HG02623 (cell line): ENCODE data around the gene DUSP22.
A peak's percentile ranks its signal among the peaks of the same experiment; 100 is the strongest.

ENCODE experiments used
- ATAC-seq: cut with Tn5 transposase; IDR thresholded peaks from one replicate; pipeline ENCODE4 v1.9.1; 2021; ENCODE audit warnings: moderate library complexity; ENCODE audit not compliant: unreplicated experiment

DUSP22 gene

DNA sequence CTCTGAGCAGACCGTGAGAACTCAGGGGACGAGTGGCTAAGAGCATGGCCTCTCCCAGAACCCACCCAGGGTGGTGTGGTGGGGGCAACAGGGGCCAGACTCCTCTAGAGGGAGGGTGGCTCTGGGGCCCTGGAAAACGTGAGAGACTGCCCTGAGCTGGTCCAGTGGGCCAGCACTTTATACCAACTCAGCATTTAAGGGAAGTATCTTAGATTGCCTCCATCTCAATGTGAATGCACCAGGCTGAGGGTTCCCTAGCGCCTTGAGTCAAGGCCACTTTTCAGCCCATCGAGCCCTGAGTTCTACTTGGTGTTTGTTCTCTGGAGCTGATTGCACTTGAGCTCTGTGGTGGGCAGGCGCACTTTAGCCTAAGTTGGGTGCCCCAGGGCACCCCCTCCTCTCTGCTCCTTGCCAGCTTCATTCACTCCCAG is 57.2 kb downstream of the DUSP22 start:
- no peak for ATAC-seq

DNA sequence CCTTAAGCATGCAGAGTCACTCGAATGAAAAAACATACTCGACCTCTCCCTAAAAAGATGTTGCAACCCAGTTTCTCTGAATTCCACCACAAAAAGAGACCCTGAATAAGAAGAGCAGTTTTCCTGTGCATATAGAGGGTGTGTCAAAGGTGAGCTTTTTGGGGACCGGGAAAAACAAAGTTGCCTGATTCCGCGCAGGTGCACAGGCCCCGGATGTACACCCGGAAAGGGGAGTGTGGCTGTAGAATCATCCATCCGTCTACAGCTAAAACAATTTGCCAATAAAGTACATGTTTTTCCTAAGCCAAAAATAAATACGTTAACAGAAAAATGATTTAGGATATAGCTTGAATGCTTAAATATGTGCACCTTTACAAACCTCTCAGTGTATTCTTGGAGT is 58.1 kb downstream of the DUSP22 start:
- no peak for ATAC-seq

DNA sequence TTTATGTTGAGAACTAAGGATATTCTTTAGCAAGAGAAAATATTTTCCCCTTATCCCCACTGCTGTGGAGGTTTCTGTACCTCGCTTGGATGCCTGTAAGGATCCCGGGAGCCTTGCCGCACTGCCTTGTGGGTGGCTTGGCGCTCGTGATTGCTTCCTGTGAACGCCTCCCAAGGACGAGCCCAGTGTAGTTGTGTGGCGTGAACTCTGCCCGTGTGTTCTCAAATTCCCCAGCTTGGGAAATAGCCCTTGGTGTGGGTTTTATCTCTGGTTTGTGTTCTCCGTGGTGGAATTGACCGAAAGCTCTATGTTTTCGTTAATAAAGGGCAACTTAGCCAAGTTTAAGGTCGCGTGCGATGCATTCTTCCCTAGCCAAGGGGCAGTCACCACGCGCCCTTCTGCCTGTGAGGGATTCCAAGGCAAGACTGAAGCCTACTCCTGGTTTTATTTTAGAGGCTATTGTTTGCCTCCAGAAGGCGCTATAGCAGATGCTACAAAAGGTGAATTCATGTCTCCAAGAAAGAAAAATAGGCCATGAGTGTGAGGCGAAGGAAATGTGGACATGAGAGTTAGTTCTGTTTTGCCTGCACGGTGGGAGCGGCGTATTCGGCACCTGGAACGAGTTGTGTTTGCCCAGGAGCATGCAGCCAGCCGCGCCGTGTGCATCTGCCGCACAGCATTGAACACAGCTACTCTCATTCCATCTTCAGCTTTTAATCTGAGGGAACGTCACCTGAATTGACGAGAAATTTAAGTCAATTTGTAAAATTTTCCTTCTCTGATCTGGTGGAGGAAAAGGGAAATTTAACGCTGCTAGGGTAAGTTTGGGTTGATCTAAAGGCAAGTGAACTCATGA is 59.0 kb downstream of the DUSP22 start:
- ATAC-seq, result no peak

DNA sequence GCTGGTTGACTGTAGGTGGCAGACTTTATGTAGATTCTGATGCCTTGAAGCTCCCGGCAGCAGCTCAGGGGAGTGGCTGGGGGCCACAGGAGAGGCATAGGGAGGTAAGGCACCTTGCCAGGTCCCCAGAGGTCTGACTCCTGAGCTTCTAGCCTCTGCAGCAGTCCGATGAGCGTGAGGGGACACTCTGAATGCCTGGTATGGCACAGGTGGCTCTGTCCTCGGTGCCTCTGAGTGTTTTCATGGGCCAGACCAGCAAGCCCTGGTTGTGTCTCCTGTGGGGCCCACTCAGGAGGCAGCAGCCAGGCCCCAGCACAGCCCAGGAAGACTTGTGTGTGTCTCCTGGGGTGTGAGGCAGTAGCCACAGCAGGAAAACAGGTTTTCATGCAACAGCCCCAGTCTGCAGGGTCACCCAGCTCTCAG is 59.6 kb downstream of the DUSP22 start:
- no peak for ATAC-seq

DNA sequence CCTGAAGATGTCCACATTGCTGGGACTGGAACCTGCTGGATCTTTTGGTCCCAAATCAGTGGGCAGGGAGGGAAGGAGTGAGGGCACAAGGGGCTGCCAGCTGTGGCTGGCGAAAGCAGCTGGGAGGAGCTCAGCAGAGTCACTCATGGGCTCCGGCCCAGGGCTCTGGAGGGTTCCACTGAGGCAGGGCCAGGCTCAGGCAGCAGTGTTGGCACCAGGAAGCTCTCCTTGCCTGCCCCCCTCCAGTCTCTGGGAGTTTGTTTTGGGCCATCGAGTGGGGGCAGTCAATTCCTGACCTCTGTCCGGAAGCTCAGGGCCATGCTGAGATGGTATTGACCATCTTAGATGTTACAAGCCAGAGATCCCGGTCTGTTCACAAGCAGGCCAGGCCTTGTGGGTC is 60.2 kb downstream of the DUSP22 start:
- ATAC-seq, result no peak

DNA sequence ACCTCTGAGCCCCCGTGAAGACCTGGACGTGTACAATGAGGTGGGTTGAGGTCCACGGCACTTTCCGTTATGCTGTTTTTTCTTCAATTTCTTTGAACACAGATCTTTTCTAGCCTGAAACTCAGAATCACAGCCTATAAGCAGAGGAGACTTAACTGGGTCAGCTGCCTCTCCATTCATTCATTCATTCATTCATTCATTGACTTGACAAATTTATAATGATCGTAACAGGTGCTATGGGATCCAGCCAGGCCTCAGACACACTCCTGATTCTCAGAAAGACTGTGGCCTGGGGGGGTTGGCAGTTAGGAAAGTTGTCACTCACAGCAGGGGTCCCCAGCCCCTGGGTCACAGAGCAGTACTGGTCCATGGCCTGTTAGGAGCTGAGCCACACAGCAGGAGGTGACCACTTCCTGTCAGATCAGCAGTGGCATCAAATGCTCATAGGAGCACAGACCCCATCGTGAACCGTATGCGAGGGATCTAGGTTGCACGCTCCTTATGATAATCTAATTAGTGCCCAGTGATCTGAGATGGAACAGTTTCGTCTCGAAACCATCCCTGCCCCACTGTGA is 60.7 kb downstream of the DUSP22 start:
- no peak for ATAC-seq

DNA sequence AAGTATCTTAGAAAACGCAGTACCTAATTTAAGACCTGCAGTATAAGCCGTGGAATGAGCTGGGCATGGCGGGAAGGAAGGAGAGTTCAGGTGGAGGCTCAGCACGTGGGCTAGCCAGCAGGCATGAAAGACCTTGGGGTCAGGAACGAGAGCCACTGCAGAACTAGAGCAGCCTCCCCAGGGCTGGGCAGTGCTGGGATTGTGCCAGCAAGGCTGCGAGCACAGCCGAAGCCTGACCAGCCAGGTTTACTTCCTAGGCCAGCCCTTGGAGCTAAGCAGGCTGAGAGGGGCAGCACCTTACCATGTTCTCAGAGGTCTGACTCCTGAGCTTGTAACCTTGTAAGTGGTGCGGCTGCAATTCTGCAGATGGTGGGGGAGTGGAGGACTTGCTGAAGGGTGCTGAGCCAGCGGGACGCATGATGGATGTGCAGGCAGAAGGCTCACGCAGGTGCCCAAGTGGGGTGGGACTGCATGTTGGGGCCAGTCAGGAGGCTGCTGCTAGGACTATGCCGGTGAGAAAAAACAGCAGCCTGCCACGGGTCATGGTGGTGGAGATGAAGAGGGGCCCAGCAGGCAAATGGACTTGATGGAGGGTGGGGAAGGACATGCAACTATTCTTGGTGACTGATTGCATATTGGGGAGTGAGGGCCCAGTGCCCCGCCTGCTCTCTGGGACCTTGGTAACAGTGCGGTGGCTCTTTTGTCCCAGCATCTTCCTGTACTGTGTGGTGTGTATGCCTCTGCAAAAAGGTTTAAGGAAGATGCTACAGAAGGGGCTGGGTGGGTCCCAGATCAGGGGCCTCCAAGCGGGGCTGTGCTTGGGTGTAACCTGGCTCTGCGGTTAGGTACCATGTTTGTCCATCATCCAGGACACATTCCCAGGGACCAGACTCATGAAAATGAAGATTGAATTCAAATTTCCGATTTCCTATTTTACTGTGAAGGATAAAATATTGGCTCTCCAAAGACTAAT is 61.6 kb downstream of the DUSP22 start:
- no peak for ATAC-seq

DNA sequence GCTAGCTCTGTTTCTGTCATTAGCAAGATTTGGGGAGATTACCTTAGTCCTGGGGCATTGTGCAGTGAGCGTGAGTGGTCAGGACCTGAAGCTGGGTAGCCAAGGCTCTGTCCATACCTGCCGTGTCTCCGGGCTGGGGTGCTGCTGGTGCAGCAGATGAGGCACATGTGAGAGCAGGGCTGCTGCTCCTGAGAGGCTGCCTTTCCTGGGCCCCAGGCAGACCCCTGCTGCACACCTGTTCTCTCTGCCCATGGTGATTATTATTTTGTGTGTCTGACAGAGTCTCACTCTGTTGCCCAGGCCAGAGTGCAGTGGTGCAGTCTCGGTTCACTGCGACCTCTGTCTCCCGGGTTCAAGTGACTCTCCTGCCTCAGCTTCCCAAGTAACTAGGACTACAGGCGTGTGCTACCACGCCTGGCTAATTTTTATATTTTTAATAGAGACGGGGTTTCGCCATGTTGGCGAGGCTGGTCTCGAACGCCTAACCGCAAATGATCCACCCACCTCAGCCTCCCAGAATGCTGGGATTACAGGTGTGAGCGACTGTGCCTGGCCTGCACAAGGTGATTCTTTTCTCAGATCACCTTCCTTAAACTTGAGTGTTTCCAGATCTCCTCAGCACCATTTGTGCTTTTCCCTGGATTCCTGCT is 62.5 kb downstream of the DUSP22 start:
- no peak for ATAC-seq

DNA sequence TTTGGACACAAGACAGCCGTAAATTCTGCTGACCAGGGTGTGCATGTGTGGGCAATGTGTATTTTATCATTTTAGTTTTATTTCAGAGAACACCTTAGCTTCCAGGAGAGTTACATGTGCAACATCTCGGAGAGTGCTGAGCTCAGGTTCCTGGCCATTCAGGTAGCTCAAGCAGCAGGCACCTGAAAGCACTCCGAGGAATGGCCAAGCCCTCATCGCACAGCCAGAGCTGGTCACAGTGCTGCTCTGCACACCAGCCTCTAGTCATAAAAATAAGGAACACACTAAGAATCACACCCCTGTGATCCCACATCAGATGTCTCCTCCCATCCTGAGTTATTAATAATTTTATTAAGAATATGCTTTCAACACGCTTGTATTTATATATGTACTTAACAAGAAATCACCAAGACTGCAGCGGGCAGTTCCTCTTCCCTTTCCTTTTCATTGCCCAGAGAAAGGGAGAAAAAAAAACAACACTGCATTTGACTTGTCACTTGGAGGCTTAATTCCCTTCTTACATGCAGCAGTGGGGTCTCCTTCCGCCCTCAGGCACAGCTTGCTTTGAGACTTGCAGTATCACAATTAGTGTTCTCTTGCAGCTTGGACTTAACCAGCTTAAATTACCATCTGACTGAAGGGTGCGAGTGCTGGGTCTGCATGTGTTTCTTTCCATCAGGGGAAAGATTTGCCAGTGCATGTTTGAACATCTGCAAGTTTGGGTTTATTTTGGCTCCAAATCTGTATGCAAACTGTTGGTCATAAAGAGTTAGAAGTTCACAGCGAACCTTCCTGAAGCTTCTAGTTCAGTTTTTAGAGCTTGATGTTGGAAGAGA is 63.3 kb downstream of the DUSP22 start:
- no peak for ATAC-seq

DNA sequence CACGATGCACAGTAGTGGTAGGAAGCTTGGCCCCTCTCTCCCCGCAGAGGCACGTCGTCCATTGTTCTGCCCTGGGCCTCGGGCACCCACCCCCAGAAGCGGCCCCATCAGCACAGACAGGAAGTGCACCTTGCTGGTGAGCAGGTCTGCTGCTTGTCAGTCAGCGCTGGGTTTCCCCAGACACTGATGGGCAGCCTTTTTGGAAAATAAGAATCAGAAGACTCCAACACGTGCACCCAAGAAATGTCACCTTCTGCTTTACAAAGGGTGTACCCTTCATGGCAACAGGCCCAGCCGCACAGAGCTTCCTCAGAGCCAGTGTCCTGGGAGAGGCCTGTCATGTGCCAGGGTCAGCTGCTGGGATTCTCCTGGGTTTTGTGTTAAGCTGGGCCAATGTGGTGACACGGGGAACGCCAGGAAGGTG is 64.6 kb downstream of the DUSP22 start:
- peak; percentile 44 for ATAC-seq

DNA sequence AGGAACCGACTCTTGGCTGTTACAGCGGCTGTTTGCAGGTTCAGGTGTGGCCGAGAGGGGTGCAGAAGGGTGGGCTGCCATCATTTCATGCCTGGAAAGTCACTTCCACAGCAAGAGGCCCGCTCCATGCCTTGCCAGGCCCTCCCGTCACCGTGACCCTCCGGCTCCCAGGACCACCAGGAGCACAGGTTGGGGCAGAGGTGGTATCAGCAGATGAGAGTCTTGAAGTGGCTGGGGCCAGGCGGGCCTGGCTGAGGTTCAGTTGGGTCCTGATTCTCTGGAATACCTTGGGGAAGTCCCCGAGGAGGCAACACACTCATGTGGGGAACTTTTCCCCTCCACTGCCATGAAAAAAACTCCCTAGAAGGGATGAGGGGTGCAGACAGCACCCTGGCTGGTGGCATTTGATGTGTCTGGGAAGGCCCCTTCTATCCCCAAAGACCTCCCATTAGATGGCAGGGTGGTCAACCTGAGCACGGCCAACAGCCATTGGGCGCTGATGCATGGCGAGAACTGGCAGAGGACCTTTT is 65.0 kb downstream of the DUSP22 start:
- no peak for ATAC-seq

DNA sequence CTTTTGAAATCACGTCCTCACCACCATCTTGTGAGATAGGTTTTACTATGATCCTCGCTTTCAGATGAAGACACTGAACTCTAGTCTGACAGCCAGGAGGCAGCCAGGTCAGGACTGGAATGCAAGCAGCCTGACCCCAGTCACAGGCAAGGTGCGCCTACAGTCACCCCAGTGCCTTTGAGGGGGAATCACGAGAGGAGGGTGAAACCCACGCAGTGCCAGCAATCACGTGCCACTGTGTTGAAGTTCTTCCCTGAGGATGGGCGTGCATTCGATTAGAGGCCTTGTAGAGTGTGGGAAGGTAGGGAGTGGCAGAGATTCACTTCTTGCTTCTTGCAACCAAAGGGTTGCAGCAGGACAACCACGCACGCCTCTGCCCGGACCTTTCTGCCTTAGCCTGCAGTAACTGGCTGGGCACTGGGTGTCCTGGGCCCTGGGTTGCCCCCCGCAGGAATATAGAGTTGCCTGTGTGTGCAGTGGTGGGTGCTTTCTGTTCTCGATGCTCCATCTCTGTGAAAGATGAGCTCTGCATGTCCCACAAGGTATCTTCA is 65.6 kb downstream of the DUSP22 start:
- no peak for ATAC-seq

DNA sequence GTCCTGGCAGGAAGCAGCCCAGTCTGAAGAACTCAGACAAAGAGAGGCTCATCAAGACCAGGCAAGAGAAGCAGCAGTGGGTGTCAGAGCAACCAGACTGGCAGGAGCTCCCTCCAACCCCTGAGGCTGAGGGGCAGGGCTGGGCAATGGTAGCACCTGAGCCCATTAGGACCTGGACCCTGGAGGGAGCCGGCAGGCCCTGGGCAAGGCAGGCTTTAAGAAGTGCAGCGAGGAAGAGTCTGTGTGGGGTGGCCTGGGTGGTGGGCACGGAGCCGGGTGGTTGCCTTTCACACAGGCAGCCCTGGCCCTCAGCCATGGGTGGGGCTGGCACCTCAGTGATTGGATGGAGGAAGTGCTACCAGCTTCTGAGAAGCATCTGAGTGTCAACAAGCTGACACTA is 66.1 kb downstream of the DUSP22 start:
- ATAC-seq, result no peak

DNA sequence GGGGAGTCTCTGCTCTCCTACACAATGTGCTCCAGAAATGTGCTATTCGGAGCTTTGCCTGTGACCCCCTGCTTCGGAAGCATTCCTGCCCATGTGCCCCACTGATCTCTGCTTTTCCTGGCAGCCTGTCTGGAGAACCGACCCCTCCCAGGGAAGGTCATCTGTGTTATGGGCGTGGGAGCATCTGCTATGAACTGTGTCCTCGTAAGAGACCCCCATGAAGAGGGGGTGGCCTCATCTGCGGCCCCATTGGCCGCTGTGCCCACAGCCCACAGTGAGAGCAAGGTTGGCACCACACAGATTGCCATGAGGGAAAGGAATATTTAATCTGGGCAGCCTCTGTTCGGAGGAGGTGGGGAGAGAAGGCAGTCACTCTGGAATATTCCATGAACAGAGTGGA is 66.6 kb downstream of the DUSP22 start:
- no peak for ATAC-seq

DNA sequence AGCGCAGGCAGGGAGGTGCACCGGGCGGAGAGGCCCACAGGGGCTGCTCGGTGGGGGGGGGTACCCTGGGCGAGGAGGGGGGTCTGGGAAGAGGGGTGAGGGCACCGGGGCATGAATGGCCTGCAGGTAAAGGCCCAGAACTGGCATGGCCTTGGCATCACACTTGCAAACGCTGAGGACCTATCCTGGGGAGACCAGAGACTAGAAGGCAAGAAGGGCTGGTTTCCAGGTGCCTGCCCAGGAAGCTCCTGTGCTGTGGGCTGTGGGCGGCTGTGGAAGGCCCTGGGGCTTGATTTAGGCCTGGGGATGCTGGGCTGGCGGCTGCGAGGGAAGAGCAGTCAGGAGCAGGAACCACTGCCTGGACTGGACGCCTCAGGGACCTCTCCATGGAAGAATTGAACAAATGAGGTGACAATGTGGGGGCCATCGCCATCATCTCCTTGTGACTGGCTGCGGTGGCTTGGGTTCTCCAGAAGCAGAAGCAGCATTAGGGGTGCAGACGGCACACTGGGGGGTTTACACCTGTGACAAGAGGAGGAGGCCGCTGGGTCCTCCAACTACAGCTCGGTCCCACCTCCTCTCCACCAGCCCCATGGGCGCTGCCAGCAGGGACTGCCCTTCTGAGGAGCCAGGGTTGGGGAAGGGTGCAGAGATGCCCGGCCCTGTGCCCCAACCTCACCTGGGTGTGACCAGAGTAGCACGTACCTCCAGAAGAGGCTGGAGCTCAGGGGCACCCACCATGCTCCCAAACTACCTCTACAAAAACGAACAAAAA is 67.2 kb downstream of the DUSP22 start:
- no peak for ATAC-seq

DNA sequence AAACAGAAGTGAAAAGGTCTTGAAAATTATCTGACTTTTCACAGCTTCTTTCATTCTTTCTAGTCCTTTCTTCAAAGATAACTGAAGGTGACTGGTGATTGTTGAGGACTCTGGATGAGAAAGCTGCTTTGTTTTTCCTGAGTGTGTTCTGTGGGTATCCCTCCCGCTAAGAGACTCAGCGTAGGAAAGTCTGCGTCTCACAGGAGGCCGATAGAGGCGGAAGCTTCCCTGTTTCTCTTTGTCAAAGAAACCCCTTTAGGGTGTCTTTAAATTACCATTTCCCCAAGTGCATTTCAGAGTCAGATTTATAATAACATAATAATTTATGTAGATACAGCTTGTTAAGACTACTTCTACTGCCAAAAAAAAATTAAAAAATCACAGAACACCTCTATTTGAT is 68.1 kb downstream of the DUSP22 start:
- ATAC-seq, result no peak

DNA sequence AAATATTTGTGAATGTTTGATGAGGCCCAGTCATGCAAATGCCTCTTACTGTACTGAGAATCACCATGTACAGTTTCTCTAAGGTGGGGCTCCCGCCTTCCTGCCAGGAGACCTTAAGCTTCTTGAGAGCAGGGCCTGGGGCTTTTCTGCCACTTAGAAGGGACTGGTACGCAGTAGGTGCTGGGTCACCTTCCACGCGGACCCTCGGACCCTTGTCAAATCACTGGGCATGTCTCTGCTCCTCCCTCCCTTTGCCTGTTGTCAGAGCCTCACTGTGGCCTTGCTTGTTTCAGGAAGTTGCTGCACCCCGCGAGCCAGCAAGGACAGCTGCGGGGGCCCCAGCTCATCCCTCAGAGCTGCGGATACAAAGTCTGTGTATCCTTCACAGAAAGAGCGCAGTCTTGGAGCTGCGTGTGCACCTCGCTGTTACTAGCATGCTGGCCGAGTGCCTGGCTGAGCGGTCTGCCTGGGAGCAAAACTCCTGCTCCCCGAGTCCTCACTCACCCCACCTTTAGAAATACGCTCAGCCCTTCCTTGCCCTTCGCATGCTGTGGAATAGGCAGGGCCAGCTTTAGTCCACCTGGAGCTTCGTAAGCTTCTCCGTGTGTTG is 68.6 kb downstream of the DUSP22 start:
- ATAC-seq, result no peak

DNA sequence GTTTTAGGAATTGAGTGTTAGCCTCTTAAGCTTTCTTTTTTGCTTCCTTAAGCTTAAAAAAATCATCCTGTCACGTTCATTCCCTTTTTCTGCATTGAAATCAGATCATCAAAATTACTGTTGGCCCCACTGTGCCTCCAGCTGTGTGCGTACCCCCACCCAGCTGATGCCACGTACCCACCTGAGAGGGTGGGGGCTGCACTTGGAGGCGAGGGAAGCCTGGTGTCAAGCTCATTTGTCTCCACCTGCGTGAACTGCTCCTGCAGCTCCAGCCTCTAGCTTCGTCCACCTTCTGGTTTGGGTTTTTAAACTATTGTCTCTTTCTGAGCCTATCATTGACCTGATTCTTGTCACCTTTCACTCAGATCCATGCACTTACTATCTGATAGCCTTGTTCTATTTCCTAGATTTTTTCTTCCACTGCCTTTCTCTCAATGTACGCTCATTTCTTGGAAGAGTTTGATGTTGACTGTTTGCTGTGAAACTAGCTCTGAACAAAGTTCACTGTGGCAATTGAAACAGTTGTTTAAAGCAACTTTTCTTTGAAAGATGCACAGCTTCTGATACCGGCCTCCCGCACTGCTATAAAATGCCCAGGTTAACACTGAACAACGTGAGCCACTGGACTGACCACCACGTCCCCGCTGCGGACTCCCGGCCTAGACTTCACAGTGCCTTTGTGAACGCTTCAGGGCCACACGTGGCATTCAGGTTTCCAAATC is 69.3 kb downstream of the DUSP22 start:
- no peak for ATAC-seq
